Peyer's patch (tissue), 4 donors: ENCODE data around the gene PAX1. TPM values are rescaled to one million over a fixed set of nuclear protein-coding genes. Genes with fewer than 3 reads are reported as not detected.

ENCODE experiments used
- DNase-seq, 3 donors: peaks; one replicate each; pipeline ENCODE4 v3.0.0-alpha.2; 2017 to 2019
- H3K27ac ChIP-seq, 4 donors: fragments of 200-600 bp; sonication (generic); one replicate each; pipeline ENCODE4 v1.5.1; 2016 to 2019
- H3K27me3 ChIP-seq, 2 donors: fragments of 200-600 bp; sonication (generic); one replicate each; pipeline ENCODE4 v1.5.1; 2019
- H3K36me3 ChIP-seq, 3 donors: fragments of 200-600 bp; sonication (generic); one replicate each; pipeline ENCODE4 v1.5.1; 2016 to 2019
- H3K4me1 ChIP-seq, 4 donors: fragments of 200-600 bp; sonication (generic); one replicate each; pipeline ENCODE4 v1.5.1; 2016 to 2019
- H3K4me3 ChIP-seq, 4 donors: fragments of 200-600 bp; sonication (generic); 1 replicate in 3 of 4; 2 replicates in 1 of 4; pipeline ENCODE4 v1.5.1; 2016 to 2019; ENCODE audit warnings: mild to moderate bottlenecking in 1 of 4
- H3K9me3 ChIP-seq, 4 donors: fragments of 200-600 bp; sonication (generic); one replicate each; pipeline ENCODE4 v1.5.1; 2016 to 2019; ENCODE audit warnings: mild to moderate bottlenecking in 1 of 4
- CTCF ChIP-seq, 6 experiments: fragments of 450-650 bp in 4 of 6; fragments of 200-600 bp in 2 of 6; sonication (generic) in 1 of 6; IDR thresholded peaks; one replicate each; pipeline ENCODE4 v1.5.1; 2017 to 2019; ENCODE audit warnings: antibody characterized with exemption in 6 of 6, mild to moderate bottlenecking in 3 of 6, moderate library complexity in 1 of 6
- POLR2A ChIP-seq, 2 donors: fragments of 450-650 bp; IDR thresholded peaks; one replicate each; pipeline ENCODE4 v1.5.1; 2017; ENCODE audit warnings: antibody characterized with exemption in 2 of 2, mild to moderate bottlenecking in 2 of 2, moderate library complexity in 2 of 2
- total RNA-seq, 4 donors: library from RNA; depleted of rRNA; stranded (reverse); fragments of >200 nt; gene quantifications; one replicate each; pipeline ENCODE4 v1.1.0, GENCODE V29; 2016

PAX1 gene
- total RNA-seq, 4 donors from 2014 or later: not detected

GRCh38 chr20:21708738-21709534 lies 3.5 kb downstream of the PAX1 start:
- Histone ChIP-seq H3K4me1 (no peaks in the 10 kb centered on the region), H3K27ac (no peak overlapping the region), H3K4me3 (no peak overlapping the region), H3K9me3 (no peaks in the 10 kb centered on the region), H3K27me3 (peaks cover 0 to 26% of the 10 kb centered on the region in 2 donors), H3K36me3 (no peaks in the 10 kb centered on the region)
- no peak for DNase-seq
- TF ChIP-seq CTCF (IDR thresholded peaks at IDR 0.05) (no peak), POLR2A (IDR thresholded peaks at IDR 0.05) (no peak)

- H3K4me1 ChIP-seq: no peaks in the 10 kb centered on the region
- H3K27me3 ChIP-seq: peaks cover 0 to 26% of the 10 kb centered on the region in 2 donors
- no peak for DNase-seq
- no peak overlapping the region for H3K27ac ChIP-seq
- no peaks in the 10 kb centered on the region for H3K9me3 ChIP-seq
- no peaks in the 10 kb centered on the region for H3K36me3 ChIP-seq
- no peak overlapping the region for H3K4me3 ChIP-seq
- no peak for TF ChIP-seq POLR2A (IDR thresholded peaks at IDR 0.05)
- no peak for TF ChIP-seq CTCF (IDR thresholded peaks at IDR 0.05)
Observed at GRCh38 chr20:21709535-21709904, 4.1 kb downstream of the PAX1 start.

GRCh38 chr20:21710341-21710740 lies 4.9 kb downstream of the PAX1 start:
- H3K27ac ChIP-seq: no peak overlapping the region
- TF ChIP-seq CTCF (IDR thresholded peaks at IDR 0.05) (no peak), POLR2A (IDR thresholded peaks at IDR 0.05) (no peak)
- H3K36me3 ChIP-seq: no peaks in the 10 kb centered on the region
- DNase-seq: no peak
- H3K27me3 ChIP-seq: peaks cover 0 to 26% of the 10 kb centered on the region in 2 donors
- no peaks in the 10 kb centered on the region for H3K4me1 ChIP-seq
- H3K9me3 ChIP-seq: no peaks in the 10 kb centered on the region
- no peak overlapping the region for H3K4me3 ChIP-seq

GRCh38 chr20:21710863-21711431 lies 5.5 kb downstream of the PAX1 start:
- no peaks in the 10 kb centered on the region for H3K36me3 ChIP-seq
- DNase-seq: no peak
- H3K4me1 ChIP-seq: no peaks in the 10 kb centered on the region
- no peak overlapping the region for H3K27ac ChIP-seq
- no peaks in the 10 kb centered on the region for H3K9me3 ChIP-seq
- TF ChIP-seq POLR2A (IDR thresholded peaks at IDR 0.05) (no peak), CTCF (IDR thresholded peaks at IDR 0.05) (no peak)
- peaks cover 0 to 24% of the 10 kb centered on the region in 2 donors for H3K27me3 ChIP-seq
- no peak overlapping the region for H3K4me3 ChIP-seq

- Histone ChIP-seq H3K36me3 (no peaks in the 10 kb centered on the region), H3K27me3 (peaks cover 0 to 13% of the 10 kb centered on the region in 2 donors)
- DNase-seq: no peak
Observed at GRCh38 chr20:21712443-21713059, 7.1 kb downstream of the PAX1 start.

More at GRCh38 chr20:21712443-21713059, 7.1 kb downstream of the PAX1 start:
- Histone ChIP-seq H3K27ac (no peak overlapping the region), H3K4me1 (no peaks in the 10 kb centered on the region), H3K9me3 (no peaks in the 10 kb centered on the region), H3K4me3 (no peak overlapping the region)
- TF ChIP-seq CTCF (IDR thresholded peaks at IDR 0.05) (no peak), POLR2A (IDR thresholded peaks at IDR 0.05) (no peak)
